ENCODE measurements around the gene RINL.

DNA sequence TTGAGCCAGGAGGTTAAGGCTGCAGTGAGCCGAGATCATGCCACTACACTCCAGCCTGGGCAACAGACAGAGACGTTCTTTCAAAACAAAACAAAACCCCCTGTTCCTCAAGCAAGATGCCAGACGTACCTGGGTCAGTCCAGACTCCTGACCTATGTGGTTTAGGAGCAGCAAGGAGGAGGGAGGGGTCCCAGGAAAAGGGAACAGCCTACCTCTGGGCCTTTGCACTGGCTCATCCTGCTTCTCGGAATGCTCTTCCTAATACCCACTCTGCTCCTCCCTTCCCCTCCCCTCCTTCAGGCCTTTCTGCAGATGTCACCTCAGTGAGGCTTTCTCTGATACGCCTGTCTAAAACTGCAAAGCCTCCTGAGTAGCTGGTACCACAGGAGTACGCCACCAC, 9.5 kb downstream of the RINL start:
- TF ChIP-seq, protein P1, sequence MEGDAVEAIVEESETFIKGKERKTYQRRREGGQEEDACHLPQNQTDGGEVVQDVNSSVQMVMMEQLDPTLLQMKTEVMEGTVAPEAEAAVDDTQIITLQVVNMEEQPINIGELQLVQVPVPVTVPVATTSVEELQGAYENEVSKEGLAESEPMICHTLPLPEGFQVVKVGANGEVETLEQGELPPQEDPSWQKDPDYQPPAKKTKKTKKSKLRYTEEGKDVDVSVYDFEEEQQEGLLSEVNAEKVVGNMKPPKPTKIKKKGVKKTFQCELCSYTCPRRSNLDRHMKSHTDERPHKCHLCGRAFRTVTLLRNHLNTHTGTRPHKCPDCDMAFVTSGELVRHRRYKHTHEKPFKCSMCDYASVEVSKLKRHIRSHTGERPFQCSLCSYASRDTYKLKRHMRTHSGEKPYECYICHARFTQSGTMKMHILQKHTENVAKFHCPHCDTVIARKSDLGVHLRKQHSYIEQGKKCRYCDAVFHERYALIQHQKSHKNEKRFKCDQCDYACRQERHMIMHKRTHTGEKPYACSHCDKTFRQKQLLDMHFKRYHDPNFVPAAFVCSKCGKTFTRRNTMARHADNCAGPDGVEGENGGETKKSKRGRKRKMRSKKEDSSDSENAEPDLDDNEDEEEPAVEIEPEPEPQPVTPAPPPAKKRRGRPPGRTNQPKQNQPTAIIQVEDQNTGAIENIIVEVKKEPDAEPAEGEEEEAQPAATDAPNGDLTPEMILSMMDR (conservative IDR thresholded peaks at IDR 0.05; ENCODE audit: low read length) = no peak
- TF ChIP-seq EZH2phosphoT487 (IDR thresholded peaks at IDR 0.05; ENCODE audit: borderline replicate concordance) = no peak

All from Loucy (cell line).